ENCODE data around the gene OR2AT4. TPM values are rescaled to one million over a fixed set of nuclear protein-coding genes. Genes with fewer than 3 reads are reported as not detected.

Gene OR2AT4
- not detected in 2 replicates for total RNA-seq (2012; rRNA removed)

GRCh38 chr11:75096456-75097172 is at the start of gene OR2AT4:
Gene OR2AT4, minus strand, starts transcription at chr11:75096876.
- Histone ChIP-seq H3K9me3 (replicated peaks; ENCODE audit: low read length) (peaks cover under 1% of the 10 kb centered on the region), H3K36me3 (ENCODE audit: insufficient read depth, low read length) (no peaks in the 10 kb centered on the region), H3K27me3 (ENCODE audit: control insufficient read depth, insufficient read depth, low read length) (peaks cover 34% of the 10 kb centered on the region), H3K9ac (ENCODE audit: low read depth, low read length) (no peak within 1 kb of the TSS), H3K4me1 (ENCODE audit: control insufficient read depth, insufficient read depth, low read length) (peaks cover 9% of the 10 kb centered on the region), H3K4me2 (ENCODE audit: low read length) (no peak within 1 kb of the TSS), H3K4me3 (ENCODE audit: low read length) (no peak within 1 kb of the TSS)

DNA sequence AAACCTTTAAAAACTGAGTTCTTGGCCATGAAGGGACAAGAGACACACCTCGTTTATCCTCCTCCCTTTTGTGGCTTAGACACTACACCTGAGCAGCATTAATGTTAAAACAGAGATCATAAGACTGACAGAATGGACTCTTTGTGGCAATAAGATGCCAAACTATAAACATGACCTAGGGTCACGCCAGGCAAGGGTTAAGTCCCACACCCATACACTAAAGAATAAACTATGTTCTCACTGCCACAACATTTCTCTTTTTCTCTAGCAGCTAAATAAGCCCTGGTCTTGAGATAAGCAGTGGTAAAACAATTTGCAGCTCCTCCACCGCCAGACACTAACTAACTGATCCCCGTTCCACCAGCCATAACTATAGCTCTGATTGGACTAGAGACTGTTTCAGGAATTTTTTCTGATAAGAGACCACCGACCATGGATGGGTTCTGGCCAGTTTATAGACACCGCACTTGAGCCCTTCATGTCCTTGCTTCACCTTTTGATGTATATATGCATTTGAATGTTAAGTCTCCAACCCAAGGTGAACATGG is 49.4 kb upstream of the OR2AT4 start:
- Histone ChIP-seq H3K36me3 (ENCODE audit: insufficient read depth, low read length) (no peaks in the 10 kb centered on the region), H3K4me3 (ENCODE audit: low read length) (no peak overlapping the region), H3K9me3 (replicated peaks; ENCODE audit: low read length) (no peaks in the 10 kb centered on the region), H3K4me1 (ENCODE audit: control insufficient read depth, insufficient read depth, low read length) (peaks cover 10% of the 10 kb centered on the region), H3K4me2 (ENCODE audit: low read length) (no peak overlapping the region), H3K9ac (ENCODE audit: low read depth, low read length) (no peak overlapping the region), H3K27me3 (ENCODE audit: control insufficient read depth, insufficient read depth, low read length) (peaks cover 44% of the 10 kb centered on the region)

DNA sequence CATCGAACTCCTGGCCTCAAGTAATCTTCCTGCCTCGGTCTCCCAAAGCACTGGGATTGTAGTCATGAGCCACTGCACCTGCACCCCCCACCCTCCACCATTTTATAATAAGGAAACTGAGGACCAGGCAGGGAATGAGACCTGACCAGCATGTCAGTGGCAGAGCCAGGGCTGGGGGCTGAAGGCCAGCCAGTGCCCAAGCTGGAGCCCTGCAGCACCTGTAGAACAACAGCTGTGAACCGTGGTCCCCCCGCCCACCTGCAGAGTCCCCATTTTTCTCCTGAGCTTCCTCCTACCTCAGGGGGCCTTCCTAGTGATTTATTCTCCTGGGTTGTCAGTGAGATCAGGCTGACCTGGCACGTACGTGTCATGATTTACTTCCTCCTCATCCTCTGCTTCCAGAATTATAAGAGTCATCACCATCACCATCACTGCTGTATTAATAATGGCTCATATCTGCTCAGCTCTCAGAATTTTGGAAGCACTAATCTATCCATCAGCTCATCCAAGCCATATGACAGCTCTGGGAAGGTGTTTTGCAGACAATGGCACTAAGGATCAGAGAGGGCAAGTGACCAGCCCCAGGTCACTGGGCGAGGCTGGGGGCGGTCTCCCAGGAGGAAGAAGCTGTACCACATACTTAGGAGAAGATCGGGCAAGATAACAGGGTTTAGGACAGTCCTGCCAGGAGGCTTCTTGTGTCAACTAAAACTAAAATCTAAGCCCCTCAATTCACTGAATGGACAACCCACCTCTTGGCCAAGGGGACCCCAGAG is 48.7 kb upstream of the OR2AT4 start:
- no peaks in the 10 kb centered on the region for H3K36me3 ChIP-seq (ENCODE audit: insufficient read depth, low read length)
- no peak overlapping the region for H3K4me2 ChIP-seq (ENCODE audit: low read length)
- no peak overlapping the region for H3K4me3 ChIP-seq (ENCODE audit: low read length)
- no peaks in the 10 kb centered on the region for H3K9me3 ChIP-seq (replicated peaks; ENCODE audit: low read length)
- no peak overlapping the region for H3K9ac ChIP-seq (ENCODE audit: low read depth, low read length)
- H3K4me1 ChIP-seq (ENCODE audit: control insufficient read depth, insufficient read depth, low read length): peaks cover 10% of the 10 kb centered on the region
- peaks cover 38% of the 10 kb centered on the region for H3K27me3 ChIP-seq (ENCODE audit: control insufficient read depth, insufficient read depth, low read length)

DNA sequence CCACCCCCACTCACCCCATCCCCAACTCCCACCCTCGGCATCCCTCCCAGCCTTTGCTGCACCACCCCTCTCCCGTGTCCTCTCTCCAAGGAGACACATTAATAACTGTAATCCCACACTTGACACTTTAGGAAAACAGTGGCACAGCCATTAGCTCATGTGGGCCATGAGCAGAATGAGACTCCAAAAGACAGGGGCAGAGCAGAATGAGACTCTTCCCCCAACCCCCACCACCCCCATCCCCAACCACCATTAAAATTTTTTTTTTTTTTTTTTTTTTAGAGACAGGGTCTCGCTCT is 48.0 kb upstream of the OR2AT4 start:
- peaks cover 10% of the 10 kb centered on the region for H3K4me1 ChIP-seq (ENCODE audit: control insufficient read depth, insufficient read depth, low read length)
- no peaks in the 10 kb centered on the region for H3K36me3 ChIP-seq (ENCODE audit: insufficient read depth, low read length)
- H3K4me2 ChIP-seq (ENCODE audit: low read length): no peak overlapping the region
- peaks cover 35% of the 10 kb centered on the region for H3K27me3 ChIP-seq (ENCODE audit: control insufficient read depth, insufficient read depth, low read length)
- no peaks in the 10 kb centered on the region for H3K9me3 ChIP-seq (replicated peaks; ENCODE audit: low read length)
- H3K9ac ChIP-seq (ENCODE audit: low read depth, low read length): no peak overlapping the region
- H3K4me3 ChIP-seq (ENCODE audit: low read length): no peak overlapping the region

DNA sequence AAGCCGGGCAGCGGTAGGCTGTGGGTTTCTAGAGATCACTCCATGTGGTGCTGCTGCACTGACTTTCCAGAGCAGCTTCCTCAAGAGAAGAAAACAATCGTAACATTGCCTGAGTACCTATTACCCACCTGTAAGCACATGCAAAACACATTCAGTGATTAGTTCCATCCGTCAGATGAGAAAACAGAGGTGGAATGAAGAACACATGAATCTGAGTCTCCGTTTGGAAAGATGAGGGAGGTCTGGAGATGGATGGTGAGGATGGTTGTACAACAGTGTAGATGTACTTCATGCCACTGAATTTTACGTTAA is 46.7 kb upstream of the OR2AT4 start:
- peaks cover 10% of the 10 kb centered on the region for H3K4me1 ChIP-seq (ENCODE audit: control insufficient read depth, insufficient read depth, low read length)
- H3K9ac ChIP-seq (ENCODE audit: low read depth, low read length): no peak overlapping the region
- H3K9me3 ChIP-seq (replicated peaks; ENCODE audit: low read length): no peaks in the 10 kb centered on the region
- no peaks in the 10 kb centered on the region for H3K36me3 ChIP-seq (ENCODE audit: insufficient read depth, low read length)
- peaks cover 34% of the 10 kb centered on the region for H3K27me3 ChIP-seq (ENCODE audit: control insufficient read depth, insufficient read depth, low read length)
- H3K4me2 ChIP-seq (ENCODE audit: low read length): peak overlapping the region; percentile 58
- H3K4me3 ChIP-seq (ENCODE audit: low read length): no peak overlapping the region

DNA sequence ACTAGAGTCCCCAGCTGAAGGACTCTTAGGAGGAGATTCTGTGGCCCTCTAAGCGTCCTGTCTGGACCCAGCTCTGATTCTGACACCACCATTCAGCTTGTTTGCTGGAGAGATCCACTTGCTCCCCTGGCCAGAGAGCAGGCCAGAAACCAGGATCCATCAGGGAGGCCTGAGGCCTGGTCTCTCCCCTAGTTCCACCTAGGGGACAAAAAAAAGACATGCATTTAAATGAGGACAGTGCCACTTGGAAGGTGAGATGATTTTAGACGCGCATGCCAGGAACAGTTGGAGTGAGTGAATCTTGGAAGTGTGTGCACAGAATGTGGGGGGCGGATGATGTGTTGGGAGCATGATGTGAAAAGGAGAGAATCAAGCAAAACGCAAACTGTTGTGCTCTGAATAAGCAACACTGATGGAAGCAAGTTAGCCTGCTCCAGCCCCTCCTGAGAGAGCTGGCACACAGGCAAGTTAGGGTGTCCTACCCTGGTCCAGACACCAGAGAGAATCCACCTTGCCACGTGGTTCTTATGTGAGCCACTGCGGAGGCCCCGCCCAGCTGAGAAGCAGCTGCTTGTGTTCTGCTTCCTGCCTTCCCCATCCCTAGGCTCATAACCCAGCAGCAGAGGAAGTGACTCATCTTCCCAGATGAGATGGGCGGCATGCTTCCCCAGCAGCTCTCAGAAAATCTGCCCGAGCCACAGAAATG is 46.2 kb upstream of the OR2AT4 start:
- Histone ChIP-seq H3K4me1 (ENCODE audit: control insufficient read depth, insufficient read depth, low read length) (peaks cover 10% of the 10 kb centered on the region), H3K9me3 (replicated peaks; ENCODE audit: low read length) (no peaks in the 10 kb centered on the region), H3K4me2 (ENCODE audit: low read length) (peak overlapping the region; percentile 58), H3K9ac (ENCODE audit: low read depth, low read length) (no peak overlapping the region), H3K36me3 (ENCODE audit: insufficient read depth, low read length) (no peaks in the 10 kb centered on the region), H3K27me3 (ENCODE audit: control insufficient read depth, insufficient read depth, low read length) (peaks cover 34% of the 10 kb centered on the region), H3K4me3 (ENCODE audit: low read length) (no peak overlapping the region)

DNA sequence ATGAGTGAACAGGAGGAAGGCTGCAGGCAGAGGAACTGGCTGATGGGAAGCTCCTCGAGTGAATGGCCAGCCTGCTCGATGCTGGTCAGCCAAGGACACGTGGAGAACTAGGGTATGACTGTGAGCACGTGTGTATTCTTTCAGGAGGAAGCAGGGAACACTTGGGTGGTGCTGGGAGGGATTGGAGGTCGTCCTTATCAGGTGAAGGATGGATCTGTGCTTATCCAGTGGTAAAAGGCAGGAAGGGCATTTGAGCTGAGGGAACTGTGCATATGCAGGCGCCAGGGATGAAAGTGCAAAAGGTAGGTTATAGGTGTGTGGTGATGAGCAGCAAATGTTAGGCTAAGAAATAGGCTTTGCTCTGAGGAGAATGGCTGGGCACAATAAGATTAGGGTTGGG is 44.5 kb upstream of the OR2AT4 start:
- H3K9me3 ChIP-seq (replicated peaks; ENCODE audit: low read length): no peaks in the 10 kb centered on the region
- H3K4me1 ChIP-seq (ENCODE audit: control insufficient read depth, insufficient read depth, low read length): peaks cover 10% of the 10 kb centered on the region
- H3K27me3 ChIP-seq (ENCODE audit: control insufficient read depth, insufficient read depth, low read length): peaks cover 38% of the 10 kb centered on the region
- H3K36me3 ChIP-seq (ENCODE audit: insufficient read depth, low read length): no peaks in the 10 kb centered on the region
- no peak overlapping the region for H3K4me2 ChIP-seq (ENCODE audit: low read length)
- no peak overlapping the region for H3K9ac ChIP-seq (ENCODE audit: low read depth, low read length)
- no peak overlapping the region for H3K4me3 ChIP-seq (ENCODE audit: low read length)

GRCh38 chr11:75140269-75141138 is 43.8 kb upstream of the OR2AT4 start:
- no peak overlapping the region for H3K4me3 ChIP-seq (ENCODE audit: low read length)
- peaks cover 10% of the 10 kb centered on the region for H3K4me1 ChIP-seq (ENCODE audit: control insufficient read depth, insufficient read depth, low read length)
- no peaks in the 10 kb centered on the region for H3K9me3 ChIP-seq (replicated peaks; ENCODE audit: low read length)
- H3K36me3 ChIP-seq (ENCODE audit: insufficient read depth, low read length): no peaks in the 10 kb centered on the region
- H3K9ac ChIP-seq (ENCODE audit: low read depth, low read length): no peak overlapping the region
- no peak overlapping the region for H3K4me2 ChIP-seq (ENCODE audit: low read length)
- peaks cover 41% of the 10 kb centered on the region for H3K27me3 ChIP-seq (ENCODE audit: control insufficient read depth, insufficient read depth, low read length)

- Histone ChIP-seq H3K9ac (ENCODE audit: low read depth, low read length) (no peak overlapping the region), H3K4me3 (ENCODE audit: low read length) (no peak overlapping the region), H3K4me1 (ENCODE audit: control insufficient read depth, insufficient read depth, low read length) (no peaks in the 10 kb centered on the region), H3K9me3 (replicated peaks; ENCODE audit: low read length) (no peaks in the 10 kb centered on the region), H3K4me2 (ENCODE audit: low read length) (no peak overlapping the region), H3K36me3 (ENCODE audit: insufficient read depth, low read length) (no peaks in the 10 kb centered on the region), H3K27me3 (ENCODE audit: control insufficient read depth, insufficient read depth, low read length) (peaks cover 58% of the 10 kb centered on the region)
Observed at GRCh38 chr11:75135651-75136050, 39.0 kb upstream of the OR2AT4 start.

DNA sequence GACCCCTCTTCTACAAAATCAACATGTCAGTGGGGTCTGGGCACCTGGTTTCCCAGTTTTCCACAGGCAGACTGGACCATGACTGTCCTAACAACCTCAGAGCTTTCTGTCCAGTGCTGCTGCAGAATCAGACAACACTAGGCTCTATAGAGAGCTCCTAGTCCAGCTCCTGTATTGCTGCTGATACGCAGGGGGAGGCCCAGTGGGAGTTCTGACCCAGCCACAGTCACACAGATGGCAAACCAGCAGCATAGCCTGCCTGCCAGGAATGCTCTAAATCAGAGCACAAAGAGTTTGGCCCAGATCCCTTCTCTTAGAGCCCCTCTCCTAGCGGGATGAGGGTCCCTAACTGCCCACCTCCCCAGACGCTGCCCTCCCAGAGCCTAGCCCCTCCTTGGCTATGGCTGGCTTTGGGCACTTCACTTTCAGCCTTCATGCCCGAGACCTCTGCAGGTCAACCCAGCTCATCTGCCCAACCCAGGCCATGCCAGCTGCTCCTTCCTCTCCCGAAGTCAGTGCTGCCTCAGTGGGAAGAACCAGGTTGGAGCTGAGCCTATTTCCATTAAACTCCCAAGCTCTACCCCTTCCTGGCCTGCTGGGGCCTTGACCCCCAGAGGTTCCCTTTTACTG is 38.5 kb upstream of the OR2AT4 start:
- H3K9me3 ChIP-seq (replicated peaks; ENCODE audit: low read length): no peaks in the 10 kb centered on the region
- peaks cover 55% of the 10 kb centered on the region for H3K27me3 ChIP-seq (ENCODE audit: control insufficient read depth, insufficient read depth, low read length)
- H3K4me1 ChIP-seq (ENCODE audit: control insufficient read depth, insufficient read depth, low read length): no peaks in the 10 kb centered on the region
- H3K36me3 ChIP-seq (ENCODE audit: insufficient read depth, low read length): no peaks in the 10 kb centered on the region
- no peak overlapping the region for H3K4me3 ChIP-seq (ENCODE audit: low read length)
- H3K9ac ChIP-seq (ENCODE audit: low read depth, low read length): no peak overlapping the region
- no peak overlapping the region for H3K4me2 ChIP-seq (ENCODE audit: low read length)

All from skeletal muscle satellite cell (primary cell).